Measurements from ENCODE around the gene SLC5A9.

The SLC5A9 gene

GRCh38 chr1:48245106-48245505 is 22.6 kb downstream of the SLC5A9 start:
- H3K27me3 ChIP-seq (ENCODE audit: insufficient read depth, low read length): no peaks in the 10 kb centered on the region
- H3K27ac ChIP-seq (ENCODE audit: low read depth, low read length): no peak overlapping the region
- no peaks in the 10 kb centered on the region for H3K4me1 ChIP-seq (ENCODE audit: insufficient read depth, low read length)
- no peaks in the 10 kb centered on the region for H3K9me3 ChIP-seq (ENCODE audit: insufficient read depth, low read depth, low read length)
- no peak overlapping the region for H3K9ac ChIP-seq (ENCODE audit: low read depth, low read length)
- no peaks in the 10 kb centered on the region for H3K36me3 ChIP-seq (ENCODE audit: insufficient read depth, low read length)
- 92% methylated on average over 2 of the region's 2 CpGs for WGBS
- H3K4me3 ChIP-seq (ENCODE audit: low read length): no peak overlapping the region

- Histone ChIP-seq H3K27ac (ENCODE audit: low read depth, low read length) (no peak overlapping the region), H3K9me3 (ENCODE audit: insufficient read depth, low read depth, low read length) (no peaks in the 10 kb centered on the region), H3K9ac (ENCODE audit: low read depth, low read length) (no peak overlapping the region), H3K4me3 (ENCODE audit: low read length) (no peak overlapping the region), H3K4me1 (ENCODE audit: insufficient read depth, low read length) (no peaks in the 10 kb centered on the region), H3K36me3 (ENCODE audit: insufficient read depth, low read length) (no peaks in the 10 kb centered on the region), H3K27me3 (ENCODE audit: insufficient read depth, low read length) (no peaks in the 10 kb centered on the region)
- 92% methylated on average over 1 of the region's 1 CpG for WGBS
Measured at GRCh38 chr1:48246727-48247126, 24.2 kb downstream of the SLC5A9 start.

- no peaks in the 10 kb centered on the region for H3K9me3 ChIP-seq (ENCODE audit: insufficient read depth, low read depth, low read length)
- H3K36me3 ChIP-seq (ENCODE audit: insufficient read depth, low read length): no peaks in the 10 kb centered on the region
- H3K27me3 ChIP-seq (ENCODE audit: insufficient read depth, low read length): no peaks in the 10 kb centered on the region
- H3K4me1 ChIP-seq (ENCODE audit: insufficient read depth, low read length): no peaks in the 10 kb centered on the region
- WGBS: 95% methylated on average over 4 of the region's 4 CpGs
- H3K4me3 ChIP-seq (ENCODE audit: low read length): no peak overlapping the region
- no peak overlapping the region for H3K27ac ChIP-seq (ENCODE audit: low read depth, low read length)
- no peak overlapping the region for H3K9ac ChIP-seq (ENCODE audit: low read depth, low read length)
Measured at GRCh38 chr1:48248356-48248755, 25.8 kb downstream of the SLC5A9 start.

DNA sequence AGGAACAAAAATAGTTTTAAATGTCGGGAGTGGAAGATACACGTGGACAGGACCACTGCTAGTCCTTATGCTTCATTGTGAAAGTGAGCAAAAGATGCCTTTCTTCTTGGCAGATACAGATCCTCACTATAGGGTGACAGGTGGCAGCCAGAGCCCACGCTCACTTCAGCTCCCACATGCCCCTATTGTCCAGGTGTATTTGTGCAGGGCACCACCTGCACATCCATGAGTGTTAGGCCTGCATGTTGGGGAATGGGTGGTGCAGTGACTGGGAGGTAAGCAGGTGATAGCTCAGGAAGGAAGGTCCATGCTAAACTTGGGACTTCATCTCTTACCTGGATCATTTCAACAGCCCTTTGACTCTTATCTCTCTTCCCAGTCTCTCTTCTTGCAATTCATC is 27.4 kb downstream of the SLC5A9 start:
- Histone ChIP-seq H3K36me3 (ENCODE audit: insufficient read depth, low read length) (no peaks in the 10 kb centered on the region), H3K27me3 (ENCODE audit: insufficient read depth, low read length) (no peaks in the 10 kb centered on the region), H3K9ac (ENCODE audit: low read depth, low read length) (no peak overlapping the region), H3K27ac (ENCODE audit: low read depth, low read length) (no peak overlapping the region), H3K4me1 (ENCODE audit: insufficient read depth, low read length) (no peaks in the 10 kb centered on the region), H3K4me3 (ENCODE audit: low read length) (no peak overlapping the region), H3K9me3 (ENCODE audit: insufficient read depth, low read depth, low read length) (no peaks in the 10 kb centered on the region)
- WGBS: 92% methylated on average over 3 of the region's 3 CpGs

DNA sequence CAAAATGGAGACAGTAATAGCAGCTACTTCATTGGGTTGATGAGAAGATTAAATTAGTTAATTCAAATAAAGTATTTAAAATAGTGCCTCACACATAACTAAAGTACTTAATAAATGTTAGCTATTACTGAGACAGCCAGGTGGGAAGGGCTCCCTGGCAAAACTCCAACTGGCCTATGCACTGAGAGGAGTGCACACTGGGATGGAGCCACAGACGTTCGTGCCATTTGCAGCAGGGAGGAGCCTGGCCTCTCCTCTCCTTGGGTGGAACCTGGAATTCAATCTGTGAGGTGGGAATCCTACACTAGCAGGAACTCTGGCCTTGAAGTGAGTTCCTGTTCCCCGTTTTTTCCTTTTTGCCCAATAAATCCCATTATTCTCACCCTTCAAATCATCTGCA is 28.1 kb downstream of the SLC5A9 start:
- no peaks in the 10 kb centered on the region for H3K27me3 ChIP-seq (ENCODE audit: insufficient read depth, low read length)
- H3K4me1 ChIP-seq (ENCODE audit: insufficient read depth, low read length): no peaks in the 10 kb centered on the region
- H3K27ac ChIP-seq (ENCODE audit: low read depth, low read length): no peak overlapping the region
- 82% methylated on average over 3 of the region's 3 CpGs for WGBS
- H3K9me3 ChIP-seq (ENCODE audit: insufficient read depth, low read depth, low read length): no peaks in the 10 kb centered on the region
- no peak overlapping the region for H3K4me3 ChIP-seq (ENCODE audit: low read length)
- H3K36me3 ChIP-seq (ENCODE audit: insufficient read depth, low read length): no peaks in the 10 kb centered on the region
- H3K9ac ChIP-seq (ENCODE audit: low read depth, low read length): no peak overlapping the region

DNA sequence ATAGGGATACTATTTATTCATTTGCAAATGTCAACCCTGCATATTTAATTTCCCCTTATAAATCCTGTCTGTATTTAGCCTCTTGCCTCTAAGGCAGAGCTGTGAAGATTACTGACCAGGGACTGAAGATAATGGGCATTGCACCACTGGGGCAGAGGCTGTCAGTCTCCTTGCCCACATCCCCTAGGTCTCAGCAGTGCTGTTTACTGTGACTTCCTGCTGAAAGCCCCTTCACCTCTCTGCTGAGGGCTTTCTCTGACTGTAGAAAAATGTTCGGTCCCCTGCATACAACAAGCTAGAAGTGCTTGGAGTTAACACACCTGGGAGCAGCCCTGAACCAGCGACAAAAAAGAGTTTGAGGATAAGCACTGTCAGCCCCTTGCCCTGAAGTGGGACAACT is 28.8 kb downstream of the SLC5A9 start:
- H3K36me3 ChIP-seq (ENCODE audit: insufficient read depth, low read length): no peaks in the 10 kb centered on the region
- no peak overlapping the region for H3K4me3 ChIP-seq (ENCODE audit: low read length)
- no peaks in the 10 kb centered on the region for H3K27me3 ChIP-seq (ENCODE audit: insufficient read depth, low read length)
- no peak overlapping the region for H3K27ac ChIP-seq (ENCODE audit: low read depth, low read length)
- no peaks in the 10 kb centered on the region for H3K4me1 ChIP-seq (ENCODE audit: insufficient read depth, low read length)
- WGBS: 92% methylated on average over 2 of the region's 2 CpGs
- no peaks in the 10 kb centered on the region for H3K9me3 ChIP-seq (ENCODE audit: insufficient read depth, low read depth, low read length)
- no peak overlapping the region for H3K9ac ChIP-seq (ENCODE audit: low read depth, low read length)

- WGBS: 92% methylated on average over 3 of the region's 3 CpGs
- H3K27ac ChIP-seq (ENCODE audit: low read depth, low read length): no peak overlapping the region
- no peaks in the 10 kb centered on the region for H3K9me3 ChIP-seq (ENCODE audit: insufficient read depth, low read depth, low read length)
- H3K27me3 ChIP-seq (ENCODE audit: insufficient read depth, low read length): no peaks in the 10 kb centered on the region
- no peaks in the 10 kb centered on the region for H3K4me1 ChIP-seq (ENCODE audit: insufficient read depth, low read length)
- no peaks in the 10 kb centered on the region for H3K36me3 ChIP-seq (ENCODE audit: insufficient read depth, low read length)
- H3K4me3 ChIP-seq (ENCODE audit: low read length): no peak overlapping the region
- H3K9ac ChIP-seq (ENCODE audit: low read depth, low read length): no peak overlapping the region
Measured at GRCh38 chr1:48251821-48252220, 29.3 kb downstream of the SLC5A9 start.

DNA sequence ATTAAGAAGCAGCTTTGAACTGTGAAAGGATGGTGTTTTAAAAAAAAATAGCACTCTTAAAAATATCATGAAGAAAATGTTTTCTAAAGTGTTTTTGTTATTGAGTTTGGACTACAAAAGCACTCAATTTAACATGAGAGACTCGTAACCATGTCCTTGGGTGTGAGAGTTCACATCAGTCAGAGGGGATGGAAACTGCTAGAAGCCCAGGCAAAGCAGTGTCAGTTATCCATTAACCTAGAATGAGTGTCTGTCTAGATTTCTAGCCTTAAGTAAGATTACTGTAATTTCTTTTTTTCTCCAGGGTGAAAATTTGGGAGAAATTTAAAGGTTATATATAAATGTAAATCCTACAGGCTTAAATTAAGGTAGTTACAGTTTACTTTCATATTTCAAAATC is 31.7 kb downstream of the SLC5A9 start:
- 100% methylated on average over 1 of the region's 1 CpG for WGBS
- no peaks in the 10 kb centered on the region for H3K4me1 ChIP-seq (ENCODE audit: insufficient read depth, low read length)
- no peaks in the 10 kb centered on the region for H3K9me3 ChIP-seq (ENCODE audit: insufficient read depth, low read depth, low read length)
- H3K36me3 ChIP-seq (ENCODE audit: insufficient read depth, low read length): no peaks in the 10 kb centered on the region
- H3K27me3 ChIP-seq (ENCODE audit: insufficient read depth, low read length): no peaks in the 10 kb centered on the region
- no peak overlapping the region for H3K27ac ChIP-seq (ENCODE audit: low read depth, low read length)
- no peak overlapping the region for H3K4me3 ChIP-seq (ENCODE audit: low read length)
- no peak overlapping the region for H3K9ac ChIP-seq (ENCODE audit: low read depth, low read length)

- Histone ChIP-seq H3K36me3 (ENCODE audit: insufficient read depth, low read length) (no peaks in the 10 kb centered on the region), H3K27me3 (ENCODE audit: insufficient read depth, low read length) (no peaks in the 10 kb centered on the region), H3K4me3 (ENCODE audit: low read length) (no peak overlapping the region), H3K4me1 (ENCODE audit: insufficient read depth, low read length) (no peaks in the 10 kb centered on the region), H3K27ac (ENCODE audit: low read depth, low read length) (no peak overlapping the region), H3K9me3 (ENCODE audit: insufficient read depth, low read depth, low read length) (no peaks in the 10 kb centered on the region), H3K9ac (ENCODE audit: low read depth, low read length) (no peak overlapping the region)
- 93% methylated on average over 1 of the region's 1 CpG for WGBS
Measured at GRCh38 chr1:48258106-48258505, 35.6 kb downstream of the SLC5A9 start.

DNA sequence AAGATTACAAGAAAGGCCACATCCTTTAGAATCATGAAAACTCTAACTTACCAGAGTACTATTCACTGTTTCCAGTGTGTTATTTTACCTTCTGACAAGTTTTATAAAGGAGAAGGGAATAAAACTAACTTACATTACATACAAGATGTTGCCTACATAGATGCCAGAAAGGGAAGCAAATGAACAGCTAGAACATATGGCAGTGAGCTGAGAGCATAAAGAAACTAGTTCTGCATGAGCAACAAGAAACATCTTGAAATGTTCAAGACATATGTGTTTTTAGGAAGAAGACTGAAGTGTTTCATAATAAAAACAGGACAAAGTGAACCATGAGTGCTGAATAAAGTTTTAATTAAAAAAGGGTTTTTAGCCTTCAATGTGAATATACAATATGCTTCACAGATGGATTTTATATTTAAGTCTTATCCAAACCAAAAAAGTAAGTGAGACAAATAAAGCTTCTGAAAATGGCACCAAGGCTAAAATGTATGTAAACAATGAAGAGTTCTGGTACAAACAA is 39.4 kb downstream of the SLC5A9 start:
- no peaks in the 10 kb centered on the region for H3K27me3 ChIP-seq (ENCODE audit: insufficient read depth, low read length)
- no peak overlapping the region for H3K9ac ChIP-seq (ENCODE audit: low read depth, low read length)
- H3K4me1 ChIP-seq (ENCODE audit: insufficient read depth, low read length): no peaks in the 10 kb centered on the region
- H3K4me3 ChIP-seq (ENCODE audit: low read length): no peak overlapping the region
- H3K9me3 ChIP-seq (ENCODE audit: insufficient read depth, low read depth, low read length): no peaks in the 10 kb centered on the region
- H3K36me3 ChIP-seq (ENCODE audit: insufficient read depth, low read length): no peaks in the 10 kb centered on the region
- H3K27ac ChIP-seq (ENCODE audit: low read depth, low read length): no peak overlapping the region

DNA sequence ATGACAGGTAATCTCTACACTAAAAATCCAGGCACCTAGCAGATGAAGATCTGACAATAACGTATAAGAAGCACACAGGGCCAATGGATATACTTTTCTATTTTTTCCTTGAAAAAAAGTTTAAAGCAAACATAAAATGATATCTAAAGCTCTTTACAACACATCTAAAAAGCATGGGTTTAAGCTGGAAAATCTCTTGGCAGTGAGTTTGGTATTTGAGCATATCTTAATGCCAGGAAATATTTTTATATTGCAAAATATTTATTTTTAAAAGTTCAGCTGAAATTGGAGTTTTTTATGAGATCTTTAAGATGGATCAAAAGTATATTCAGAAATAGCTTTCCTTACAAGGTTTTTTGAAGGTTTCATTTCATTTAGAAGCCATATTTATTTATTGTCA is 40.5 kb downstream of the SLC5A9 start:
- Histone ChIP-seq H3K27me3 (ENCODE audit: insufficient read depth, low read length) (no peaks in the 10 kb centered on the region), H3K9me3 (ENCODE audit: insufficient read depth, low read depth, low read length) (no peaks in the 10 kb centered on the region), H3K27ac (ENCODE audit: low read depth, low read length) (no peak overlapping the region), H3K4me1 (ENCODE audit: insufficient read depth, low read length) (no peaks in the 10 kb centered on the region), H3K4me3 (ENCODE audit: low read length) (no peak overlapping the region), H3K36me3 (ENCODE audit: insufficient read depth, low read length) (no peaks in the 10 kb centered on the region), H3K9ac (ENCODE audit: low read depth, low read length) (no peak overlapping the region)
- WGBS: 100% methylated on average over 1 of the region's 1 CpG

DNA sequence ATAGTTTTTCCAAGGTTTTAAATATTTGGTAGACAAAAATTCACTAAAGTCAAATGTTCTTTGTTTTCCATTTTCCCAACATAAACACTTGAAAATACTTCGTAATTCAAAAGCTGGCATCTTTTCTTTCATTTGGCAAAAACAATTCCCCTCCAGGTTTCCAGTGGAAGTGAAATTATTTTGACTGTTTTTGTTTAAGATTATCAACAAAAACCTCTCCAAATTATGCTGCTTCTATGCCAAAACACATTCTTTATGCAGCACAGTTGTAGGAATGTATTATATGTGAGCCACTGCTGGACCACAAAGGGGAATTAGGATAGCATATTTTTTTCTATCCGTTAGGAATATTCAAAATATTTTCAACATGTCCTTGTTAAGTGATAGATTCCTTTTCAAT is 44.1 kb downstream of the SLC5A9 start:
- Histone ChIP-seq H3K9ac (ENCODE audit: low read depth, low read length) (no peak overlapping the region), H3K9me3 (ENCODE audit: insufficient read depth, low read depth, low read length) (no peaks in the 10 kb centered on the region), H3K4me1 (ENCODE audit: insufficient read depth, low read length) (no peaks in the 10 kb centered on the region), H3K27ac (ENCODE audit: low read depth, low read length) (no peak overlapping the region), H3K4me3 (ENCODE audit: low read length) (no peak overlapping the region), H3K36me3 (ENCODE audit: insufficient read depth, low read length) (no peaks in the 10 kb centered on the region), H3K27me3 (ENCODE audit: insufficient read depth, low read length) (no peaks in the 10 kb centered on the region)
- 77% methylated on average over 1 of the region's 2 CpGs for WGBS

All from HUES64 (cell line).